CD14-positive monocyte (primary cell): ENCODE results near the gene FOXJ1. TPM values are rescaled to one million over a fixed set of nuclear protein-coding genes. Genes with fewer than 3 reads are reported as not detected.

Experiments
- DNase-seq, 3 donors: peaks; one replicate each; pipeline ENCODE4 v3.0.0-alpha.2; 2011 to 2022
- H2AFZ ChIP-seq: 2 replicates; pipeline ENCODE4 v1.6.0; 2012; ENCODE audit warnings: mild to moderate bottlenecking, low read depth, low read length, inconsistent platforms; ENCODE audit not compliant: insufficient read depth, poor library complexity, severe bottlenecking
- H3K27ac ChIP-seq, 2 donors: 1 replicate in 1 of 2; 2 replicates in 1 of 2; pipeline ENCODE4 v1.5.1; 2012 to 2013; ENCODE audit warnings: low read length in 2 of 2, control low read depth in 1 of 2, inconsistent platforms in 1 of 2, low read depth in 1 of 2, mild to moderate bottlenecking in 1 of 2
- H3K27me3 ChIP-seq, 2 donors: one replicate each; pipeline versions ENCODE4 v1.6.0 to v1.6.1; 2011 to 2013; ENCODE audit warnings: low read length in 2 of 2; ENCODE audit not compliant: control insufficient read depth in 2 of 2, insufficient read depth in 2 of 2
- H3K36me3 ChIP-seq, 2 donors: replicated peaks in 1 of 2; 1 replicate in 1 of 2; 2 replicates in 1 of 2; pipeline versions ENCODE4 v1.5.1 to v1.6.1; 2012 to 2013; ENCODE audit warnings: low read length in 2 of 2, control low read depth in 1 of 2, inconsistent platforms in 1 of 2, mild to moderate bottlenecking in 1 of 2; ENCODE audit not compliant: insufficient read depth in 2 of 2, control insufficient read depth in 1 of 2
- H3K4me1 ChIP-seq, 2 donors: 1 replicate in 1 of 2; 2 replicates in 1 of 2; pipeline versions ENCODE4 v1.5.1 to v1.6.1; 2012 to 2013; ENCODE audit warnings: low read length in 2 of 2, control low read depth in 1 of 2, inconsistent platforms in 1 of 2, mild to moderate bottlenecking in 1 of 2, moderate library complexity in 1 of 2; ENCODE audit not compliant: insufficient read depth in 2 of 2, control insufficient read depth in 1 of 2
- H3K4me2 ChIP-seq: replicated peaks from 2 replicates; pipeline ENCODE3; 2012; ENCODE audit warnings: low read length, moderate library complexity, mild to moderate bottlenecking; ENCODE audit not compliant: poor library complexity, severe bottlenecking; ENCODE audit errors: extremely low read depth
- H3K4me3 ChIP-seq, 3 experiments: fragments of 200-600 bp in 1 of 3; sonication (generic) in 1 of 3; replicated peaks in 1 of 3; 1 replicate in 2 of 3; 2 replicates in 1 of 3; pipeline ENCODE4 v1.5.1; 2011 to 2013; ENCODE audit warnings: low read length in 3 of 3, mild to moderate bottlenecking in 3 of 3, control low read depth in 2 of 3, low read depth in 2 of 3, inconsistent platforms in 1 of 3, moderate library complexity in 1 of 3
- H3K79me2 ChIP-seq: 2 replicates; pipeline ENCODE4 v1.6.0; 2012; ENCODE audit warnings: mild to moderate bottlenecking, control low read depth, inconsistent platforms, low read length, moderate library complexity; ENCODE audit not compliant: insufficient read depth
- H3K9ac ChIP-seq: 2 replicates; pipeline ENCODE4 v1.6.0; 2017; ENCODE audit warnings: low read length, mild to moderate bottlenecking; ENCODE audit not compliant: insufficient read depth, poor library complexity, severe bottlenecking
- H3K9me3 ChIP-seq, 2 donors: replicated peaks in 1 of 2; 1 replicate in 1 of 2; 2 replicates in 1 of 2; pipeline versions ENCODE4 v1.5.1 to v1.6.1; 2012 to 2013; ENCODE audit warnings: low read length in 2 of 2, control low read depth in 1 of 2; ENCODE audit not compliant: control insufficient read depth in 1 of 2, insufficient read depth in 1 of 2
- H4K20me1 ChIP-seq: 2 replicates; pipeline ENCODE4 v1.6.0; 2012; ENCODE audit warnings: mild to moderate bottlenecking, low read length, control low read depth, moderate library complexity; ENCODE audit not compliant: insufficient read depth
- H3K27ac Mint-ChIP-seq, 7 donors: one replicate each; pipeline ENCODE4 v1.8.0; 2020; ENCODE audit warnings: mild to moderate bottlenecking in 7 of 7, mixed read lengths in 7 of 7, moderate library complexity in 6 of 7, inconsistent platforms in 2 of 7
- H3K27me3 Mint-ChIP-seq, 3 donors: one replicate each; pipeline ENCODE4 v1.8.0; 2021 to 2022; ENCODE audit warnings: low read depth in 3 of 3, mild to moderate bottlenecking in 3 of 3, mixed read lengths in 3 of 3, moderate library complexity in 3 of 3, inconsistent platforms in 1 of 3
- H3K36me3 Mint-ChIP-seq, 2 donors: one replicate each; pipeline ENCODE4 v1.8.0; 2020; ENCODE audit warnings: mixed read lengths in 2 of 2, inconsistent platforms in 1 of 2, mild to moderate bottlenecking in 1 of 2
- H3K4me1 Mint-ChIP-seq: one replicate; pipeline ENCODE4 v1.8.0; 2020; ENCODE audit warnings: mild to moderate bottlenecking, mixed read lengths
- H3K4me3 Mint-ChIP-seq, 2 donors: one replicate each; pipeline ENCODE4 v1.8.0; 2020; ENCODE audit warnings: mild to moderate bottlenecking in 2 of 2, mixed read lengths in 2 of 2, moderate library complexity in 1 of 2
- H3K9me3 Mint-ChIP-seq, 7 donors: one replicate each; pipeline ENCODE4 v1.8.0; 2020 to 2022; ENCODE audit warnings: mixed read lengths in 7 of 7, mild to moderate bottlenecking in 6 of 7, moderate library complexity in 6 of 7, inconsistent platforms in 2 of 7
- WGBS: methylation state at CpG from one replicate; pipeline ENCODE4 v1.1.5; 2013; ENCODE audit warnings: missing lambda C conversion rate; ENCODE audit not compliant: insufficient coverage; 5-methylcytosine and 5-hydroxymethylcytosine counted together
- intact Hi-C, 2 donors: fragments of 100-400 bp; cut with micrococcal nuclease; formaldehyde crosslinking; loops; one replicate each; pipeline versions ENCODE4 v1.15.0 to v1.15.1; 2023
- polyA plus RNA-seq, 3 donors: library from polyadenylated mRNA; depleted of rRNA in 1 of 3; unstranded in 2 of 3; stranded (reverse) in 1 of 3; fragments of 300-500 nt in 2 of 3; fragments of >200 nt in 1 of 3; fragmentation: Illumina TruSeq in 2 of 3; gene quantifications; 1 replicate in 2 of 3; 2 replicates in 1 of 3; pipeline ENCODE4 v1.2.3, GENCODE V29; 2012 to 2021
- TF ChIP-seq, protein P1 (sequence below): fragments of 200-600 bp; IDR thresholded peaks from one replicate; pipeline ENCODE4 v1.8.0; 2022; ENCODE audit warnings: antibody characterized with exemption, mild to moderate bottlenecking

FOXJ1 gene
- polyA plus RNA-seq, 3 donors, result not detected

DNA sequence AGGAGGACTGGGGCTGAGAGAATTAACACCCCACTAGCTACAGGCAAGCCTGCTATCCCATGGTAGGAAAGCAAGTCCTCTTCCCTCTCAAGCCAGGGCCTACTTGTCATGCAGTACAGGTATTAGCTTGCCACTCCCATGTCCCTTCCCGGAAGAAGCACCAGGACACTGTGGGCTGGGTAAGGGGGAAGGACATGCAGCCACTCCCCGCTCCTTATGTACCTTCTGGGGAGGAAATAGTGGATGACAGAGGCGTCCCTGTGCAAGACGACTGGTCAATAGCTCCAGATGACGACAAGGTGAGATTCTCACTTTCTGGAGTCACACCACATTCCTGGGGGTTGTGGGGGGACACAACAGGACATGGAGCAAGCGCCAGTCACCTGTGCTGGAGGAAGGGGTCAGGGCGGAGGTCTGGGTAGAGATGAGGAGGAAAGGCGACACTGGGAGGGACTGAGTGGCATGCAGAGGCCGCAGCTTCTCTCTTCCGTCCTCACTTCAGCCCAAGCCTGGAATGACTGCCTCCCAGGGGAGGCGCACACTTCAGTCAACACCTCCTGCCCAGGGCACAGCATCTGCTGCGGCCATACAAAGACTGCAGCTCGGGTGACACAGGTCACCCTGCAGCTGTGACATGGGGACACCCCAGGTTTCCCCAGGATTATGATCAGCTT lies 15.1 kb upstream of the FOXJ1 start:
- Histone ChIP-seq H3K9ac (no peak overlapping the region), H3K79me2 (no peaks in the 10 kb centered on the region), H3K9me3 (no peaks in the 10 kb centered on the region), H3K36me3 (no peaks in the 10 kb centered on the region), H3K4me3 (no peak overlapping the region), H3K4me2 (no peak overlapping the region), H3K4me1 (no peaks in the 10 kb centered on the region), H4K20me1 (no peaks in the 10 kb centered on the region), H3K27me3 (no peaks in the 10 kb centered on the region), H3K27ac (no peak overlapping the region), H2AFZ (no peak overlapping the region)
- no peak overlapping the region for H3K27ac Mint-ChIP-seq
- intact Hi-C loops, result no loop called here
- H3K4me1 Mint-ChIP-seq, result no peaks in the 10 kb centered on the region
- no peaks in the 10 kb centered on the region for H3K9me3 Mint-ChIP-seq
- TF ChIP-seq, protein P1, sequence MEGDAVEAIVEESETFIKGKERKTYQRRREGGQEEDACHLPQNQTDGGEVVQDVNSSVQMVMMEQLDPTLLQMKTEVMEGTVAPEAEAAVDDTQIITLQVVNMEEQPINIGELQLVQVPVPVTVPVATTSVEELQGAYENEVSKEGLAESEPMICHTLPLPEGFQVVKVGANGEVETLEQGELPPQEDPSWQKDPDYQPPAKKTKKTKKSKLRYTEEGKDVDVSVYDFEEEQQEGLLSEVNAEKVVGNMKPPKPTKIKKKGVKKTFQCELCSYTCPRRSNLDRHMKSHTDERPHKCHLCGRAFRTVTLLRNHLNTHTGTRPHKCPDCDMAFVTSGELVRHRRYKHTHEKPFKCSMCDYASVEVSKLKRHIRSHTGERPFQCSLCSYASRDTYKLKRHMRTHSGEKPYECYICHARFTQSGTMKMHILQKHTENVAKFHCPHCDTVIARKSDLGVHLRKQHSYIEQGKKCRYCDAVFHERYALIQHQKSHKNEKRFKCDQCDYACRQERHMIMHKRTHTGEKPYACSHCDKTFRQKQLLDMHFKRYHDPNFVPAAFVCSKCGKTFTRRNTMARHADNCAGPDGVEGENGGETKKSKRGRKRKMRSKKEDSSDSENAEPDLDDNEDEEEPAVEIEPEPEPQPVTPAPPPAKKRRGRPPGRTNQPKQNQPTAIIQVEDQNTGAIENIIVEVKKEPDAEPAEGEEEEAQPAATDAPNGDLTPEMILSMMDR, result no peak
- DNase-seq, result no peak
- WGBS, result 97% methylated on average over 10 of the region's 13 CpGs
- no peak overlapping the region for H3K4me3 Mint-ChIP-seq
- peaks cover 0 to 3% (median 3%) of the 10 kb centered on the region in 3 donors for H3K27me3 Mint-ChIP-seq
- H3K36me3 Mint-ChIP-seq, result no peaks in the 10 kb centered on the region

DNA sequence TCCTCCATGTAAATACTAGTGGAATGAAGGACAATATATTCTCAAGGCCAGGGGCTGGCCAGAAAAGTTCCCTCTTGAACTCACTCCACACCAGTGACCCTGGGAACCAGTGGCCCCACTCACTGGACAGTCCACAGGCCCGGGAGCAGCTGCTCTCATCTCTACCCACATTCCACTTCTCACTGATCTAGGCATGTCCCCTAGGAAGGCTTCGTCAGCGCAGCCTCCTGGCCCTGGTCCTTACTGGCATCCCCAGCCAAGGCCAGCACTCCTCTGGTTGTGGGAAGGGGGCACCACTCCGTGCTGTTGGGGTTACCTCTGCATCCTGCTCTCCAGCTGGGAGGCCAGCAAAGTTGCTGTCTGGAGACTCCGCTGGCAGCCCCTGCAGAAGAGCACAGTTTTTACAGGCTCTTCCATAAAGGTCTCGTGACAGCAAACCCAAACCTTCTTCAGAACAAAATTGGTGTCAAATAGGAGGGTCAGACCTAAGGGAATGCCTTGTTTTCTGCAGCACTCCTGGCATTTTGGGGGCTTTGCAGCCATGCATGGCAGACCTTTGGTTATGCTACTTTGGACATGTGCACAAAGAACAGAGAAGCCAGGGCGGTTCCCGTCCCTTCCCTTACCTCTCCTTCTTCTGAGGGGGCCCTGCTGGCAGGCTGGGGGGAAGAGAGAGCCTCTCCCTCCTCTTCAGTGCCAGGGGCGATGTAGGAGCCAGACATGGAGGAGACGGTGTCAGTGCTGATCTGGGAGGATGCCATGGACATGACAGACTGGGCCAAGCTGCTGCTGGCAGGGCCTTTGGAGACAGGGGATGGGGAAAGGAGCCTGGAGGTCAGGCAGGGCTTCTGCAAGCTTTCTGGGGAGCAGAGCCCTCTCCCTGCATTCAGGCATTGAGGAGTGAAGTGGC lies 14.1 kb upstream of the FOXJ1 start:
- Histone ChIP-seq H3K36me3 (no peaks in the 10 kb centered on the region), H3K4me2 (no peak overlapping the region), H3K79me2 (no peaks in the 10 kb centered on the region), H3K9ac (no peak overlapping the region), H3K9me3 (no peaks in the 10 kb centered on the region), H3K27me3 (no peaks in the 10 kb centered on the region), H4K20me1 (no peaks in the 10 kb centered on the region), H3K27ac (no peak overlapping the region), H3K4me3 (no peak overlapping the region), H3K4me1 (no peaks in the 10 kb centered on the region), H2AFZ (no peak overlapping the region)
- intact Hi-C loops, result no loop called here
- Mint-ChIP-seq H3K36me3 (no peaks in the 10 kb centered on the region), H3K4me3 (no peak overlapping the region), H3K4me1 (no peaks in the 10 kb centered on the region), H3K9me3 (no peaks in the 10 kb centered on the region), H3K27me3 (peaks cover 0 to 3% (median 3%) of the 10 kb centered on the region in 3 donors), H3K27ac (peak overlapping the region in 1 of 7 donors; percentile 46)
- TF ChIP-seq, protein P1, result no peak
- DNase-seq, result no peak
- WGBS, result 87% methylated on average over 4 of the region's 10 CpGs
